CD4-positive, alpha-beta T cell (primary cell): ENCODE measurements around the gene RAD9A. TPM values are rescaled to one million over a fixed set of nuclear protein-coding genes. Genes with fewer than 3 reads are reported as not detected.

Experiments
- ATAC-seq: fragments of 200-7000 bp; cut with Tn5 transposase; one replicate; pipeline ENCODE4 v1.10.0; 2022; ENCODE audit warnings: mild to moderate bottlenecking; ENCODE audit not compliant: poor library complexity
- CTCF ChIA-PET: fragments of 350-600 bp; sonication (Branson Sonifier 250); formaldehyde crosslinking; loops from one replicate; lab custom pipeline; 2021; ENCODE audit warnings: antibody characterized with exemption, inconsistent platforms; lab: Charles Lee
- POLR2A ChIA-PET: fragments of 350-600 bp; sonication (Branson Sonifier 250); formaldehyde crosslinking; loops from one replicate; lab custom pipeline; 2021; ENCODE audit warnings: antibody characterized with exemption, inconsistent platforms; lab: Charles Lee
- DNase-seq, 14 experiments: peaks; one replicate each; pipeline ENCODE4 v3.0.0-alpha.2; 2013 to 2020; ENCODE audit warnings: mixed read lengths in 2 of 14
- H3K27ac ChIP-seq, 2 donors: one replicate each; pipeline versions ENCODE4 v1.5.1 to v1.7.0; 2013; ENCODE audit warnings: low read length in 2 of 2, low read depth in 1 of 2, mild to moderate bottlenecking in 1 of 2
- H3K27me3 ChIP-seq, 2 experiments: 1 replicate in 1 of 2; 2 replicates in 1 of 2; pipeline versions ENCODE4 v1.6.1 to v1.7.0; 2013; ENCODE audit warnings: low read length in 2 of 2, control low read depth in 1 of 2, mild to moderate bottlenecking in 1 of 2, moderate library complexity in 1 of 2; ENCODE audit not compliant: insufficient read depth in 2 of 2, control insufficient read depth in 1 of 2
- H3K36me3 ChIP-seq: one replicate; pipeline ENCODE4 v1.6.1; 2013; ENCODE audit warnings: low read length, control low read depth; ENCODE audit not compliant: insufficient read depth
- H3K4me1 ChIP-seq: one replicate; pipeline ENCODE4 v1.6.1; 2013; ENCODE audit warnings: low read length, control low read depth; ENCODE audit not compliant: insufficient read depth
- H3K4me3 ChIP-seq: one replicate; pipeline ENCODE4 v1.5.1; 2013; ENCODE audit warnings: mild to moderate bottlenecking, low read length, moderate library complexity
- H3K9me3 ChIP-seq, 2 experiments: 1 replicate in 1 of 2; 2 replicates in 1 of 2; pipeline versions ENCODE4 v1.6.1 to v1.7.0; 2013; ENCODE audit warnings: low read length in 2 of 2, mild to moderate bottlenecking in 2 of 2, control low read depth in 1 of 2, moderate library complexity in 1 of 2; ENCODE audit not compliant: control insufficient read depth in 1 of 2, insufficient read depth in 1 of 2
- H3K27ac Mint-ChIP-seq: one replicate; pipeline ENCODE4 v1.8.0; 2020; ENCODE audit warnings: mixed read lengths
- H3K27me3 Mint-ChIP-seq: one replicate; pipeline ENCODE4 v1.8.0; 2021; ENCODE audit warnings: mixed read lengths
- H3K36me3 Mint-ChIP-seq: one replicate; pipeline ENCODE4 v1.8.0; 2021; ENCODE audit warnings: low read depth, mixed read lengths
- H3K4me1 Mint-ChIP-seq: one replicate; pipeline ENCODE4 v1.8.0; 2021; ENCODE audit warnings: low read depth, mixed read lengths
- H3K4me3 Mint-ChIP-seq: one replicate; pipeline ENCODE4 v1.8.0; 2020; ENCODE audit warnings: mild to moderate bottlenecking, mixed read lengths
- H3K9me3 Mint-ChIP-seq: one replicate; pipeline ENCODE4 v1.8.0; 2020; ENCODE audit warnings: mixed read lengths
- CTCF ChIP-seq: fragments of 200-600 bp; IDR thresholded peaks from one replicate; pipeline ENCODE4 v1.8.0; 2022; ENCODE audit warnings: antibody characterized with exemption, mild to moderate bottlenecking
- intact Hi-C, 2 experiments: fragments of 100-400 bp; cut with DNase I in 1 of 2; cut with micrococcal nuclease in 1 of 2; formaldehyde crosslinking; loops; one replicate each; pipeline versions ENCODE4 v1.15.1 to v1.9.0; 2023 to 2025; cut with DNase I, micrococcal nuclease
- total RNA-seq, 174 experiments: library from RNA in 2 of 174; stranded (reverse) in 2 of 174; gene quantifications; one replicate each; pipeline ENCODE4 v1.2.3 and lab custom pipeline; 2021 to 2026

RAD9A gene
- total RNA-seq, 2 experiments from 2014 or later = 19.3 to 20.3 TPM

- TF ChIP-seq CTCF = peak; percentile 40
- H3K4me1 ChIP-seq = peaks cover 63% of the 10 kb centered on the region
- DNase-seq (peak; percentile 70 to 93 (median 76)), ATAC-seq (peak; percentile 84)
- intact Hi-C loops = loop anchor here in 1 of 2 experiments (1.0 kb wide), 1 partner anchor 21 kb away; the partner anchor contains the start of gene POLD4
- Mint-ChIP-seq H3K36me3 (peaks cover 5% of the 10 kb centered on the region), H3K4me3 (peak overlapping the region; percentile 94), H3K4me1 (peaks cover 53% of the 10 kb centered on the region), H3K9me3 (no peaks in the 10 kb centered on the region), H3K27me3 (peaks cover 42% of the 10 kb centered on the region), H3K27ac (peak overlapping the region; percentile 91)
- H3K4me3 ChIP-seq = peak overlapping the region; percentile 48
- ChIA-PET CTCF (interaction anchor here (0.8 to 5.6 kb wide), 7 partner anchors 8 to 82 kb away, joined by 3 to 24 read pairs (median 11); partner anchors contain the start of gene PPP1CA), POLR2A (interaction anchor here (0.6 to 8.2 kb wide), 15 partner anchors 7 to 240 kb away, joined by 3 to 81 read pairs (median 4); partner anchors contain the start of genes AIP, POLD4, PPP1CA and PTPRCAP)
- H3K36me3 ChIP-seq = no peaks in the 10 kb centered on the region
- no peaks in the 10 kb centered on the region for H3K9me3 ChIP-seq
- no peak overlapping the region for H3K27ac ChIP-seq
- H3K27me3 ChIP-seq = peaks cover 6 to 16% of the 10 kb centered on the region in 2 experiments
Observed at GRCh38 chr11:67373648-67374570, 17.9 kb upstream of the RAD9A start.

GRCh38 chr11:67374571-67375281 lies 17.1 kb upstream of the RAD9A start:
- Mint-ChIP-seq H3K27ac (peak overlapping the region; percentile 91), H3K4me1 (peaks cover 45% of the 10 kb centered on the region), H3K4me3 (peak overlapping the region; percentile 91), H3K27me3 (peaks cover 42% of the 10 kb centered on the region), H3K9me3 (no peaks in the 10 kb centered on the region), H3K36me3 (peaks cover 5% of the 10 kb centered on the region)
- H3K36me3 ChIP-seq = no peaks in the 10 kb centered on the region
- H3K27ac ChIP-seq = no peak overlapping the region
- H3K4me1 ChIP-seq = peaks cover 54% of the 10 kb centered on the region
- H3K27me3 ChIP-seq = peaks cover 6 to 16% of the 10 kb centered on the region in 2 experiments
- H3K9me3 ChIP-seq = no peaks in the 10 kb centered on the region
- ATAC-seq (no peak), DNase-seq (no peak)
- ChIA-PET POLR2A (interaction anchor here (0.6 to 8.2 kb wide), 6 partner anchors 11 to 97 kb away, joined by 3 to 81 read pairs (median 7); partner anchors contain the start of genes POLD4 and PTPRCAP), CTCF (interaction anchor here (1.1 to 5.6 kb wide), 8 partner anchors 8 to 83 kb away, joined by 3 to 24 read pairs (median 10); partner anchors contain the start of gene PPP1CA)
- intact Hi-C loops = no loop called here
- TF ChIP-seq CTCF = no peak
- no peak overlapping the region for H3K4me3 ChIP-seq
